SK-N-SH treated with all-trans-retinoic acid at 6 μM for 48 hours (cell line): ENCODE measurements around the gene FMC1.
"Not testable (repeated sequence)": the region's sequence is repeated elsewhere in the genome, so short reads cannot be mapped to it uniquely, and the experiment has no call there.

ENCODE experiments used
- ATAC-seq: fragments of 200-7000 bp; cut with Tn5 transposase; 3 replicates; pipeline ENCODE4 v1.9.1; 2020; ENCODE audit warnings: mild to moderate bottlenecking, moderate library complexity
- BACH2 ChIP-seq: fragments of 250-450 bp; sonication (Bioruptor Pico); IDR thresholded peaks from 2 replicates; pipeline ENCODE4 v1.9.0; 2021; ENCODE audit warnings: mild to moderate bottlenecking, borderline replicate concordance
- CREB5 ChIP-seq: fragments of 250-450 bp; sonication (Bioruptor Pico); IDR thresholded peaks from 2 replicates; pipeline ENCODE4 v1.5.1; 2020; ENCODE audit warnings: low read depth, mild to moderate bottlenecking, moderate library complexity
- CSDC2 ChIP-seq: fragments of 250-450 bp; sonication (Bioruptor Pico); IDR thresholded peaks from 2 replicates; pipeline ENCODE4 v1.5.0; 2020; ENCODE audit warnings: mild to moderate bottlenecking, moderate library complexity
- CSRNP3 ChIP-seq: fragments of 250-450 bp; sonication (Bioruptor Pico); IDR thresholded peaks from 2 replicates; pipeline ENCODE4 v1.5.1; 2021; ENCODE audit warnings: mild to moderate bottlenecking, moderate library complexity
- ESRRG ChIP-seq: fragments of 250-450 bp; sonication (Bioruptor Pico); IDR thresholded peaks from 2 replicates; pipeline ENCODE4 v1.6.1; 2021; ENCODE audit warnings: mild to moderate bottlenecking
- ISL1 ChIP-seq: fragments of 250-450 bp; sonication (Bioruptor Pico); IDR thresholded peaks from 2 replicates; pipeline ENCODE4 v2.1.2; 2022; ENCODE audit warnings: mild to moderate bottlenecking, moderate library complexity
- OSR1 ChIP-seq: fragments of 250-450 bp; sonication (Bioruptor Pico); IDR thresholded peaks from 2 replicates; pipeline ENCODE4 v1.8.0; 2022; ENCODE audit warnings: moderate library complexity, mild to moderate bottlenecking, inconsistent platforms
- PATZ1 ChIP-seq: fragments of 250-450 bp; sonication (Bioruptor Pico); IDR thresholded peaks from 2 replicates; pipeline ENCODE4 v1.8.0; 2020; ENCODE audit warnings: mild to moderate bottlenecking, moderate library complexity, borderline replicate concordance
- POU6F1 ChIP-seq: fragments of 250-450 bp; sonication (Bioruptor Pico); IDR thresholded peaks from 2 replicates; pipeline ENCODE4 v1.8.0; 2021; ENCODE audit warnings: low read depth, mild to moderate bottlenecking, moderate library complexity, borderline replicate concordance
- PPARA ChIP-seq: fragments of 250-450 bp; sonication (Bioruptor Pico); IDR thresholded peaks from 2 replicates; pipeline ENCODE4 v1.5.0; 2020; ENCODE audit warnings: mild to moderate bottlenecking, borderline replicate concordance
- RARB ChIP-seq: fragments of 250-450 bp; sonication (Bioruptor Pico); IDR thresholded peaks from 2 replicates; pipeline ENCODE4 v1.8.0; 2021; ENCODE audit warnings: mild to moderate bottlenecking, moderate library complexity
- TCF4 ChIP-seq: fragments of 250-450 bp; sonication (Bioruptor Pico); IDR thresholded peaks from 2 replicates; pipeline ENCODE4 v1.8.0; 2021; ENCODE audit warnings: mild to moderate bottlenecking, moderate library complexity, borderline replicate concordance
- TOX ChIP-seq: fragments of 250-450 bp; sonication (Bioruptor Pico); IDR thresholded peaks from 2 replicates; pipeline ENCODE4 v1.8.0; 2021; ENCODE audit warnings: mild to moderate bottlenecking, moderate library complexity, borderline replicate concordance
- TSHZ2 ChIP-seq: fragments of 250-450 bp; sonication (Bioruptor Pico); IDR thresholded peaks from 2 replicates; pipeline ENCODE4 v1.5.0; 2020; ENCODE audit warnings: mild to moderate bottlenecking, moderate library complexity
- ZFP3 ChIP-seq: fragments of 250-450 bp; sonication (Bioruptor Pico); IDR thresholded peaks from 2 replicates; pipeline ENCODE4 v1.5.0; 2020; ENCODE audit warnings: mild to moderate bottlenecking, moderate library complexity
- ZFP30 ChIP-seq: fragments of 450-650 bp; formaldehyde crosslinking; IDR thresholded peaks from 2 replicates; pipeline ENCODE4 v1.5.0; 2022; ENCODE audit warnings: mild to moderate bottlenecking, moderate library complexity
- ZNF565 ChIP-seq: fragments of 450-650 bp; formaldehyde crosslinking; conservative IDR thresholded peaks from 2 replicates; pipeline ENCODE4 v1.5.0; 2020; ENCODE audit warnings: low read depth, mild to moderate bottlenecking, moderate library complexity
- ZNF70 ChIP-seq: fragments of 450-650 bp; formaldehyde crosslinking; IDR thresholded peaks from 2 replicates; pipeline ENCODE4 v1.5.0; 2020; ENCODE audit warnings: mild to moderate bottlenecking, moderate library complexity
- ZNF8 ChIP-seq: fragments of 450-650 bp; formaldehyde crosslinking; IDR thresholded peaks from 2 replicates; pipeline ENCODE4 v1.5.0; 2020; ENCODE audit warnings: mild to moderate bottlenecking, moderate library complexity

FMC1 gene

DNA sequence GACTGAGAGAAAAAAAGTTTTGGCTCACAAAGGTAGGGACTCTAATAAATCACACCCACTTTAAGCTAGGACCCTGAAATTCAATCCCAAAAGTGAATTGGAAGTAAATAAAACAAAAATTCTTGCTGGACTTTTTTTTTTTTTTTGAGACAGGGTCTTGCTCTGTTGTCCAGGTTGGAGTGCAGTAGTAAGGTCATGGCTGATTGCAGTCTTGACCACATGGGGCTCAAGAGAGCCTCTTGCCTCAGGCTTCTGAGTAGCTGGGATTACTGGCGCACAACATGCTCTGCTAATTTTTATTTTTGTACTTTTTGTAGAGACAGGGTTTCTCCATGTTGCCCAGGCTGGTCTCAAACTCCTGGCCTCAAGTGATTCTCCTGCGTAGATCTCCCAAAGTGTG is 13.6 kb downstream of the FMC1 start:
- ATAC-seq = no peak
- TF ChIP-seq CSDC2 (CRISPR knock-in tag) (no peak), ZFP3 (CRISPR knock-in tag) (no peak), OSR1 (CRISPR knock-in tag) (no peak), ZNF70 (CRISPR knock-in tag) (no peak), TCF4 (CRISPR knock-in tag) (no peak), ZFP30 (no peak)

DNA sequence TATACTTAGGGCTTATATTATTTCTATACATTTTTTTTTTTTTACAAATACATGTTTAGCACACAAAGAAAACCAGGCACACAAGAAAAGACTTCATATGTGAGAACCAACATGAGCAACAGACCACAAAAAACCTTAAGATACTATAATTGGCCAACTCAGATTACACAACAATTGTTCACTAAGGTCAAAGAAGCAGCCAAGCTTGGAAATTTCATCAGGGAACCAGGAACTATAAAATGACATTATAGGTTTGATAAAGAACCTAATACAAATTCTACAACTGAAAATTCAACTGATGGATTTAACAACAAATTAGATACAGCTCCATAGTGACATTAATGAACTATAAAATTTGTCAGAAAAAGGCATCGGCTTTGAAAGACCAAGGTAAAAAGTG is 14.2 kb downstream of the FMC1 start:
- no peak for ATAC-seq
- TF ChIP-seq RARB (no peak), ZNF8 (CRISPR knock-in tag) (no peak), CSRNP3 (CRISPR knock-in tag) (no peak), ESRRG (CRISPR knock-in tag) (no peak), ZNF565 (CRISPR knock-in tag) (no peak), TSHZ2 (no peak), PPARA (CRISPR knock-in tag) (no peak), ISL1 (CRISPR knock-in tag) (no peak), CSDC2 (CRISPR knock-in tag) (no peak), ZNF70 (CRISPR knock-in tag) (no peak), TOX (CRISPR knock-in tag) (no peak), CREB5 (CRISPR knock-in tag) (no peak), ZFP3 (CRISPR knock-in tag) (no peak), PATZ1 (no peak)

DNA sequence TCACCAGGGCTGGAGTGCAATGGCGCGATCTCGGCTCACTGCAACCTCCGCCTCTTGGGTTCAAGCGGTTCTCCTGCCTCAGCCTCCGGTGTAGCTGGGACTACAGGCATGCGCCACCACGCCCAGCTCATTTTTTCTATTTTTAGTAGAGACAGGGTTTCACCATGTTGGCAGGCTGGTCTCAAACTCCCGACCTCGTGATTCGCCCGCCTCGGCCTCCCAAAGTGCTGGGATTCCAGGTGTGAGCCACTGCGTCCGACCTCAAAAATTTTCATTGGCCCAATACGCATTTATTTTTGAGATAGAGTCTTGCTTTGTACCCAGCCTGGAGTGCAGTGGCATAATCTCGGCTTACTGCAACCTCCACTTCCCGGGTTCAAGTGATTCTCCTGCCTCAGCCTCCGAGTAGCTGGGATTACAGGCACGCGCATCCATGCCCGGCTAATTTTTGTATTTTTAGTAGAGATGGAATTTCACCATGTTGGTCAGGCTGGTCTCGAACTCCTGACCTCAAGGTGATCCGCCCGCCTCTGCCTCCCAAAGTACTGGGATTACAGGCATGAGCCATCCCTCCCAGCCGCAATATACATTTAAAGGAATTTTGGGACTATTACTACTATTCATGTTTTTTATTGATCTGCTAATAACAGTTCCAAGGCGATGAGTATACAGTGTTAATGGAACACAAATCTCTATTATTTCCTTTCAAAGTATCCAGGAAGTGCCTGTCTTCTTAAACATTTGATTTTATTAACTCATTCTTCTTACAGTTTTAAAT is 16.8 kb downstream of the FMC1 start:
- ATAC-seq = not testable (repeated sequence)

GRCh38 chr7:139358541-139359365 is 17.6 kb downstream of the FMC1 start:
- ATAC-seq = peak; percentile 15
- TF ChIP-seq ESRRG (CRISPR knock-in tag) (no peak), POU6F1 (no peak), OSR1 (CRISPR knock-in tag) (no peak), TSHZ2 (no peak), CREB5 (CRISPR knock-in tag) (no peak), BACH2 (CRISPR knock-in tag) (no peak)
